Measurements from ENCODE around the gene SH3TC1. TPM values are rescaled to one million over a fixed set of nuclear protein-coding genes. Genes with fewer than 3 reads are reported as not detected.

The SH3TC1 gene
- total RNA-seq, 5 donors from 2014 or later (not counting 1 experiment from before 2014, with no cell fraction given) = 24.6 to 103 (median 40.3) TPM

GRCh38 chr4:8280158-8280875 is 81.2 kb downstream of the SH3TC1 start:
- no peak for DNase-seq
- Mint-ChIP-seq H3K4me3 (no peak overlapping the region), H3K9me3 (no peaks in the 10 kb centered on the region), H3K27me3 (peaks cover 0 to 3% of the 10 kb centered on the region in 2 donors), H3K4me1 (no peaks in the 10 kb centered on the region), H3K27ac (no peak overlapping the region), H3K36me3 (no peaks in the 10 kb centered on the region)
- H3K4me3 ChIP-seq (ENCODE audit: control insufficient read depth in 1 of 2, extremely low read depth in 1 of 2, low read length in 1 of 2) = no peak overlapping the region
- H3K27me3 ChIP-seq (replicated peaks in 1 of 2; ENCODE audit: control insufficient read depth in 2 of 2, extremely low read depth in 1 of 2, insufficient read depth in 2 of 2, low read length in 1 of 2) = peaks cover 0 to 10% of the 10 kb centered on the region in 2 experiments
- WGBS (ENCODE audit: insufficient coverage) = 82% methylated on average over 18 of the region's 25 CpGs
- ATAC-seq (replicated peaks in 1 of 4) = no peak
- no peak overlapping the region for H3K27ac ChIP-seq (ENCODE audit: low read length)
- ChIA-PET CTCF (no interaction called here), POLR2A (no interaction called here)
- no peaks in the 10 kb centered on the region for H3K36me3 ChIP-seq (ENCODE audit: control insufficient read depth in 2 of 2, extremely low read depth in 1 of 2, insufficient read depth in 1 of 2, low read length in 1 of 2)
- H3K9me3 ChIP-seq = no peaks in the 10 kb centered on the region
- no peaks in the 10 kb centered on the region for H3K4me1 ChIP-seq (ENCODE audit: control insufficient read depth in 1 of 2, extremely low read depth in 1 of 2, insufficient read depth in 2 of 2, low read length in 2 of 2)

DNA sequence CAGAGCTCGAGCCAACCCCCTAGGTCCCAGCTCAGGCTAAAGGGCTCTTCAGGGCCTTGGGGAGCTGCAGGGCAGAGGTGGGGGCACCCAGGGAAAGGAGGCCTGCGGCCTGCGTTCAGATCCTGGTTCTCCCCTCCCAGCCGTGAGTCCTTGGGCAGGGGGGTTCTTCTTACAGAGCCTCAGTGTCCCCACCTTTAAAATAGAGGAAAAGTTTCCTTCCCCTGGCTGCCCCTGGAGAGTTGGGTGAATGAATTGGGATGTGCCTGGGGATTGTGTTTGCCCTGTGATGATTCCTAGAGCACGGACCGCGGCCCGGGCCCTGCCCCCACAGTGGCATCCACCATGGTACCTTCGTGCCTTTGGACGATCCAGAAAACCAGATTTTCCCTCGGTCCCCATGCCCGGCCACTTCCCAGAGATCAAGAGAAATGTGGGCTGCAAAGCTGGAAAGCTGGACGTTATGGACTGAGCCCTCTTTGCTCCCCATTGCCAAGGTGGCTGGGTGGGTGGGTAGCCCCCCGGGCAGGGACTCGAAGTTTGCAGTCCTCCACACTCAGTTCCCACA is 81.9 kb downstream of the SH3TC1 start:
- H3K27me3 Mint-ChIP-seq = peaks cover 0 to 3% of the 10 kb centered on the region in 2 donors
- H3K4me1 ChIP-seq (ENCODE audit: control insufficient read depth in 1 of 2, extremely low read depth in 1 of 2, insufficient read depth in 2 of 2, low read length in 2 of 2) = no peaks in the 10 kb centered on the region
- H3K27me3 ChIP-seq (replicated peaks in 1 of 2; ENCODE audit: control insufficient read depth in 2 of 2, extremely low read depth in 1 of 2, insufficient read depth in 2 of 2, low read length in 1 of 2) = peaks cover 0 to 12% of the 10 kb centered on the region in 2 experiments
- no peak overlapping the region for H3K4me3 ChIP-seq (ENCODE audit: control insufficient read depth in 1 of 2, extremely low read depth in 1 of 2, low read length in 1 of 2)
- no peaks in the 10 kb centered on the region for H3K36me3 Mint-ChIP-seq
- H3K9me3 ChIP-seq = no peaks in the 10 kb centered on the region
- no peak overlapping the region for H3K4me3 Mint-ChIP-seq
- no peak for ATAC-seq (replicated peaks in 1 of 4)
- no peak for DNase-seq
- no peak overlapping the region for H3K27ac ChIP-seq (ENCODE audit: low read length)
- 83% methylated on average over 6 of the region's 15 CpGs for WGBS (ENCODE audit: insufficient coverage)
- no peaks in the 10 kb centered on the region for H3K4me1 Mint-ChIP-seq
- no peaks in the 10 kb centered on the region for H3K9me3 Mint-ChIP-seq
- POLR2A ChIA-PET = no interaction called here
- H3K27ac Mint-ChIP-seq = no peak overlapping the region
- CTCF ChIA-PET = no interaction called here
- no peaks in the 10 kb centered on the region for H3K36me3 ChIP-seq (ENCODE audit: control insufficient read depth in 2 of 2, extremely low read depth in 1 of 2, insufficient read depth in 1 of 2, low read length in 1 of 2)

DNA sequence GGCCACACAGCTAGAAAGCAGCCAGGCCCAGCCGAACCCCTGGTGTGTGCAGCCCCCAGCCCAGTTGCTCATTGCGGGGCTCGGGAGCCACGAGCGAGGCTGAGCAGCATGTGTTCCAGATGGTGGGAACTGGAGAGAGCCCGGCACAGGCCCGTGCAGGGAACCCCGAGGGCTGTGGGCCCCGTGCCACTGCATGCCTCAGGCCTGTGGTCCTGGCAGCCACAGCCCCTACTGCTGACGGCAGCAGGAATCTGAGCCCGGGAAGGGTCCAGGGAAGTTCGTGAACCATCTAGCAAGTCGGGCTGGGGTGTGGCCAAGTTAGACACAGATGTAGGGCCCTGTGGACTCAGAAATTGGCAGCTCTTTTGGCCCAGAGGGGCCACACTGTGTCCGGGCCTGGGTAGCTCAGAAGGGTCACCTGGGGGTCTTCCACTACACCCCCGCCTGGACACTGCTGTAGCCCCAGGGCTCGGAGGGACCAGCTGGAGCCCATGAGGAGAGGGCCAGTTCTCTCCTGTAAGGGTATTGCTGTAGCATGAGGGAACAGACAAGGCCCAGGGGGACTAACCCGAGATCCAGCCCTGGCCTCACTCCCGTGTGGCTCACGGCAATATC is 82.5 kb downstream of the SH3TC1 start:
- no peak overlapping the region for H3K27ac Mint-ChIP-seq
- H3K9me3 ChIP-seq = no peaks in the 10 kb centered on the region
- H3K36me3 ChIP-seq (ENCODE audit: control insufficient read depth in 2 of 2, extremely low read depth in 1 of 2, insufficient read depth in 1 of 2, low read length in 1 of 2) = no peaks in the 10 kb centered on the region
- H3K4me3 Mint-ChIP-seq = no peak overlapping the region
- no peak for DNase-seq
- H3K4me1 ChIP-seq (ENCODE audit: control insufficient read depth in 1 of 2, extremely low read depth in 1 of 2, insufficient read depth in 2 of 2, low read length in 2 of 2) = no peaks in the 10 kb centered on the region
- no peak for ATAC-seq (replicated peaks in 1 of 4)
- ChIA-PET CTCF (no interaction called here), POLR2A (no interaction called here)
- 80% methylated on average over 14 of the region's 19 CpGs for WGBS (ENCODE audit: insufficient coverage)
- H3K4me1 Mint-ChIP-seq = no peaks in the 10 kb centered on the region
- peaks cover 0 to 1% of the 10 kb centered on the region in 2 donors for H3K27me3 Mint-ChIP-seq
- H3K4me3 ChIP-seq (ENCODE audit: control insufficient read depth in 1 of 2, extremely low read depth in 1 of 2, low read length in 1 of 2) = no peak overlapping the region
- H3K9me3 Mint-ChIP-seq = no peaks in the 10 kb centered on the region
- H3K36me3 Mint-ChIP-seq = no peaks in the 10 kb centered on the region
- no peak overlapping the region for H3K27ac ChIP-seq (ENCODE audit: low read length)
- peaks cover 0 to 12% of the 10 kb centered on the region in 2 experiments for H3K27me3 ChIP-seq (replicated peaks in 1 of 2; ENCODE audit: control insufficient read depth in 2 of 2, extremely low read depth in 1 of 2, insufficient read depth in 2 of 2, low read length in 1 of 2)

DNA sequence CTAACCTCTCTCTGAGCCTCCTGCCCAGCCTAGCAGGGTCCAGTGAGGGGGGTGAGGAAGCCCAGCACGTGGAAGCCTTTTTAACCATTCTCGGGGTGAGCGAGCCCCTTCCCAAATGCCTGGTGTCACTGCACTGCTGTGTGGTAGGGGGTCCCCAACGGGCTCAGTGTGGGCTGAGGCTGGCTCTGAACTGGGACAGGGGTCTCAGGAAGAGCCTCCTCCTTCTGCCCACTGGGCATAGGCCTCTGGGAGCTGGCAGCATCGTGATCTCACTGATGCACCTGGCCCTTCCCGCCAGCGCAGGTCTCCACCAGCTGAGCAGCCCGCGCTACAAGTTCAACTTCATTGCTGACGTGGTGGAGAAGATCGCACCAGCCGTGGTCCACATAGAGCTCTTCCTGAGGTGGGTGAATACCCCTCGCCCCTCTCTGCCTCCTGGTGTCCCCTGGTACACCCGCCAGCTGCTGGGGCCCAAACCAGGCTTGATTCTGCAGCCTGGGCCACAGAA is 83.1 kb downstream of the SH3TC1 start:
- WGBS (ENCODE audit: insufficient coverage) = 78% methylated on average over 11 of the region's 14 CpGs
- Mint-ChIP-seq H3K27ac (no peak overlapping the region), H3K4me1 (no peaks in the 10 kb centered on the region), H3K27me3 (no peaks in the 10 kb centered on the region), H3K36me3 (no peaks in the 10 kb centered on the region), H3K9me3 (no peaks in the 10 kb centered on the region), H3K4me3 (no peak overlapping the region)
- DNase-seq (no peak), ATAC-seq (replicated peaks in 1 of 4) (no peak)
- CTCF ChIA-PET = no interaction called here
- POLR2A ChIA-PET = no interaction called here
- Histone ChIP-seq H3K27me3 (replicated peaks in 1 of 2; ENCODE audit: control insufficient read depth in 2 of 2, extremely low read depth in 1 of 2, insufficient read depth in 2 of 2, low read length in 1 of 2) (peaks cover 0 to 11% of the 10 kb centered on the region in 2 experiments), H3K36me3 (ENCODE audit: control insufficient read depth in 2 of 2, extremely low read depth in 1 of 2, insufficient read depth in 1 of 2, low read length in 1 of 2) (no peaks in the 10 kb centered on the region), H3K4me1 (ENCODE audit: control insufficient read depth in 1 of 2, extremely low read depth in 1 of 2, insufficient read depth in 2 of 2, low read length in 2 of 2) (no peaks in the 10 kb centered on the region), H3K9me3 (no peaks in the 10 kb centered on the region), H3K27ac (ENCODE audit: low read length) (no peak overlapping the region), H3K4me3 (ENCODE audit: control insufficient read depth in 1 of 2, extremely low read depth in 1 of 2, low read length in 1 of 2) (no peak overlapping the region)

DNA sequence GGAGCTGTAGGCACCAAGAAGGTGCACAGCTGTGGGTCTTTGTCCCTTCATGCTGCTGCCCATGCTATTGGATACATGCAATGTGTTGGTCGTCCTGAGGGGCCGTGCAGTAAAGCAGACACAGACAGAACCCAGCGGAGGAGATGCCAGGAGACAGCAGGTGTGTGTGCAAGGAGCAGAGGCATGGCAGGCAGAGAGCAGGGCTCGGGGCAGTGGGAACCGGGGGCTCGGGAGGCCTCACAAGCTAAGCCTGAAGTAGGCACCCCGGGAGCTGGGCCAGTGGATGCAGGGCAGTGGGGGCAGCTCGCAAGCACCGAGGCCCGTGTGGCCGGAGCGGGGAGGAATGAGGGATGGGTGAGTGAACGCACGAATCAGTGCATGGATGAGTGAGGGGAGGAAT is 83.7 kb downstream of the SH3TC1 start:
- no peak overlapping the region for H3K27ac ChIP-seq (ENCODE audit: low read length)
- peaks cover 0 to 7% of the 10 kb centered on the region in 2 experiments for H3K27me3 ChIP-seq (replicated peaks in 1 of 2; ENCODE audit: control insufficient read depth in 2 of 2, extremely low read depth in 1 of 2, insufficient read depth in 2 of 2, low read length in 1 of 2)
- no peaks in the 10 kb centered on the region for H3K36me3 ChIP-seq (ENCODE audit: control insufficient read depth in 2 of 2, extremely low read depth in 1 of 2, insufficient read depth in 1 of 2, low read length in 1 of 2)
- ChIA-PET CTCF (no interaction called here), POLR2A (no interaction called here)
- Mint-ChIP-seq H3K9me3 (no peaks in the 10 kb centered on the region), H3K4me3 (no peak overlapping the region), H3K4me1 (no peaks in the 10 kb centered on the region), H3K36me3 (no peaks in the 10 kb centered on the region), H3K27me3 (no peaks in the 10 kb centered on the region), H3K27ac (no peak overlapping the region)
- H3K4me3 ChIP-seq (ENCODE audit: control insufficient read depth in 1 of 2, extremely low read depth in 1 of 2, low read length in 1 of 2) = no peak overlapping the region
- DNase-seq = no peak
- ATAC-seq (replicated peaks in 1 of 4) = no peak
- no peaks in the 10 kb centered on the region for H3K9me3 ChIP-seq
- no peaks in the 10 kb centered on the region for H3K4me1 ChIP-seq (ENCODE audit: control insufficient read depth in 1 of 2, extremely low read depth in 1 of 2, insufficient read depth in 2 of 2, low read length in 2 of 2)
- WGBS (ENCODE audit: insufficient coverage) = 82% methylated on average over 14 of the region's 14 CpGs

DNA sequence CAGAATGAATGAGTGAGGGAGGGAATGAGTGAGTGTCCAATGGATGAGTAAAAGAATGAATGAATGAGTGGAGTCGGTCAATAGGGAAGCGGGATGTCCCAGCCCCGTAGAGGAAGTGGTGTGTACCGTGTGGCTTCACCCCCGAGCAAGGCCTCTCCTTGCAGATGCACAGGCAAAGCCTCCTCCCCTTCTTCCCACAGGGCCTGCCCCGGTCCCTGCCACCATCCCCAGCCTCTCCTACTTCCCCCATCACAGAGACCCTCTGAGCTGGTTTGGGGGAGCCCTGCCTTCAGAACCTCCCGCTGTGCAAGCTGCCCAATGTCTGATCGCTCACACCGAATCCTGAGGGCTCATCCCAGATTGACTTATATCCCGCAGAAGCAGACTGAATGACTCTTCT is 84.1 kb downstream of the SH3TC1 start:
- Histone ChIP-seq H3K4me3 (ENCODE audit: control insufficient read depth in 1 of 2, extremely low read depth in 1 of 2, low read length in 1 of 2) (no peak overlapping the region), H3K27ac (ENCODE audit: low read length) (no peak overlapping the region), H3K9me3 (no peaks in the 10 kb centered on the region), H3K36me3 (ENCODE audit: control insufficient read depth in 2 of 2, extremely low read depth in 1 of 2, insufficient read depth in 1 of 2, low read length in 1 of 2) (no peaks in the 10 kb centered on the region), H3K27me3 (replicated peaks in 1 of 2; ENCODE audit: control insufficient read depth in 2 of 2, extremely low read depth in 1 of 2, insufficient read depth in 2 of 2, low read length in 1 of 2) (peaks cover 0 to 7% of the 10 kb centered on the region in 2 experiments), H3K4me1 (ENCODE audit: control insufficient read depth in 1 of 2, extremely low read depth in 1 of 2, insufficient read depth in 2 of 2, low read length in 2 of 2) (no peaks in the 10 kb centered on the region)
- POLR2A ChIA-PET = no interaction called here
- Mint-ChIP-seq H3K9me3 (no peaks in the 10 kb centered on the region), H3K27ac (no peak overlapping the region), H3K4me1 (no peaks in the 10 kb centered on the region), H3K27me3 (no peaks in the 10 kb centered on the region), H3K4me3 (no peak overlapping the region), H3K36me3 (no peaks in the 10 kb centered on the region)
- CTCF ChIA-PET = no interaction called here
- DNase-seq = no peak
- WGBS (ENCODE audit: insufficient coverage) = 69% methylated on average over 5 of the region's 10 CpGs
- ATAC-seq (replicated peaks in 1 of 4) = no peak

Data from T-cell (primary cell).